Chondrocyte (in vitro differentiated cells): ENCODE measurements around the gene TMEM150C. TPM values are rescaled to one million over a fixed set of nuclear protein-coding genes. Genes with fewer than 3 reads are reported as not detected.

ENCODE experiments used
- DNase-seq: peaks from one replicate; pipeline ENCODE4 v3.0.0; 2021; ENCODE audit warnings: mixed read lengths, low spot score
- H3K27ac Mint-ChIP-seq: one replicate; pipeline ENCODE4 v1.8.0; 2021; ENCODE audit warnings: mild to moderate bottlenecking, moderate library complexity, mixed read lengths; ENCODE audit not compliant: unreplicated experiment
- H3K27me3 Mint-ChIP-seq: 2 replicates; pipeline ENCODE4 v1.8.0; 2021; ENCODE audit warnings: low read depth, mixed read lengths
- H3K36me3 Mint-ChIP-seq: 2 replicates; pipeline ENCODE4 v1.8.0; 2021; ENCODE audit warnings: low read depth, mixed read lengths
- H3K4me1 Mint-ChIP-seq: 2 replicates; pipeline ENCODE4 v1.8.0; 2021; ENCODE audit warnings: low read depth, mild to moderate bottlenecking, mixed read lengths
- H3K4me3 Mint-ChIP-seq: one replicate; pipeline ENCODE4 v1.8.0; 2021; ENCODE audit warnings: mild to moderate bottlenecking, moderate library complexity, mixed read lengths; ENCODE audit not compliant: unreplicated experiment
- H3K9me3 Mint-ChIP-seq: 2 replicates; pipeline ENCODE4 v1.8.0; 2021; ENCODE audit warnings: low read depth, mixed read lengths
- total RNA-seq: library from RNA; stranded (reverse); gene quantifications from 3 replicates; pipeline ENCODE4 v1.2.1, GENCODE V29; 2021
- TF ChIP-seq, protein P1 (sequence below): fragments of 200-600 bp; sonication (generic); IDR thresholded peaks from 2 replicates; pipeline ENCODE4 v1.5.0; 2021; ENCODE audit warnings: antibody characterized with exemption, mild to moderate bottlenecking, moderate library complexity

TMEM150C gene
- total RNA-seq, 1 donor from 2014 or later: 2.3 TPM

DNA sequence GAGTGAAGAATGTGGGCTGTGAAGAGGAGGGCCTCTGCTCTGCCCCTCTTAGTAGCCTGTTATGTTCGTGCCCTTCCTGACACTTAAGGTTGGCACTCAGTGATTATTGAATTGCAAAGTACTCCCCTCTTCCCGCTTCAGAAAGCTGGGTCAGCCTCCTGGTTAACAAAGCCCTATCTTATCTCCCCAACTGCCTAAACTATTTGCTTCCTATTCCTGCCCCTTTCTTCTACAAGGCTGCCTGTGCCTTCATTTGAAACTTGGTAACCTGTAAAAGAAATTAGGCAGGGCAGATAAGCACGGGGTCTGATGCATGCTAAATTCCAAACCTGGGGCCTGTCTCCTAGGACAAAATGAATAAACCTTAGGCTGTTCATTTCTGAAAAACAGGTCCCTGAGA lies 23.1 kb upstream of the TMEM150C start:
- Mint-ChIP-seq H3K4me3 (no peak overlapping the region), H3K27ac (no peak overlapping the region), H3K4me1 (no peaks in the 10 kb centered on the region), H3K9me3 (no peaks in the 10 kb centered on the region), H3K36me3 (no peaks in the 10 kb centered on the region), H3K27me3 (peaks cover 2% of the 10 kb centered on the region)
- TF ChIP-seq, protein P1, sequence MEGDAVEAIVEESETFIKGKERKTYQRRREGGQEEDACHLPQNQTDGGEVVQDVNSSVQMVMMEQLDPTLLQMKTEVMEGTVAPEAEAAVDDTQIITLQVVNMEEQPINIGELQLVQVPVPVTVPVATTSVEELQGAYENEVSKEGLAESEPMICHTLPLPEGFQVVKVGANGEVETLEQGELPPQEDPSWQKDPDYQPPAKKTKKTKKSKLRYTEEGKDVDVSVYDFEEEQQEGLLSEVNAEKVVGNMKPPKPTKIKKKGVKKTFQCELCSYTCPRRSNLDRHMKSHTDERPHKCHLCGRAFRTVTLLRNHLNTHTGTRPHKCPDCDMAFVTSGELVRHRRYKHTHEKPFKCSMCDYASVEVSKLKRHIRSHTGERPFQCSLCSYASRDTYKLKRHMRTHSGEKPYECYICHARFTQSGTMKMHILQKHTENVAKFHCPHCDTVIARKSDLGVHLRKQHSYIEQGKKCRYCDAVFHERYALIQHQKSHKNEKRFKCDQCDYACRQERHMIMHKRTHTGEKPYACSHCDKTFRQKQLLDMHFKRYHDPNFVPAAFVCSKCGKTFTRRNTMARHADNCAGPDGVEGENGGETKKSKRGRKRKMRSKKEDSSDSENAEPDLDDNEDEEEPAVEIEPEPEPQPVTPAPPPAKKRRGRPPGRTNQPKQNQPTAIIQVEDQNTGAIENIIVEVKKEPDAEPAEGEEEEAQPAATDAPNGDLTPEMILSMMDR: no peak
- DNase-seq: no peak

DNA sequence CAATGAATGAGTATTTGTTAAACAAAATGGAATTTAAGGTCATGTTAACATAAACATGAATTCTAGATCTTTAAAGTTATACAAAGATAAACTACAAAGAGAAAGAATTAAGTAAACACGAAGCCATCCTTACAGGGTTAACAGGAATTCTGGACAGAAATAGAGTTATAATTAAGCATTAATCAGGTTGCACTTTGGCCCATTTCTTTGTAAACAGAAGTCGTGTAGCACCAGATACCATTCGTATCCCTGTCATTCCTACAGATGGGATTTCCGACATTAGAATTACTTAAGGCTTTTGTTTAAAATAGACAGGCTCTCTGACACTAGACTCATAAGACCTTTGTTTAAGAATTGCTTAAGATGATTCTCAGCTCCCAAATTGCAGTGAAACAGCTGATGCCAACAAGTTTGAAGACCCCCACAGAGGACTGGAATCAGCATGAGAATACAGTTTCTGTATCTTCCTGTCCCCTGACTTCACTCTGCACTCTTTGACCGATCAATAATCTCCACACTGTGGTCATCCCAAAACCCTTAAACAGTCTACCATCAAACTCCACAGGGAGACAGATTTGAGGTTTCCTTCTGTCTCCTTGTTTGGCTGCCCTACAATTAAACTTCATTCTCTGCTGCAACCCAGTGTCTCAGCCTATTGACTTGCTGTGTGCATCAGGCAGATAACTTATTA lies 22.3 kb upstream of the TMEM150C start:
- Mint-ChIP-seq H3K4me3 (no peak overlapping the region), H3K27ac (no peak overlapping the region), H3K27me3 (peaks cover 2% of the 10 kb centered on the region), H3K4me1 (no peaks in the 10 kb centered on the region), H3K36me3 (no peaks in the 10 kb centered on the region), H3K9me3 (no peaks in the 10 kb centered on the region)
- no peak for DNase-seq
- TF ChIP-seq, protein P1: no peak

DNA sequence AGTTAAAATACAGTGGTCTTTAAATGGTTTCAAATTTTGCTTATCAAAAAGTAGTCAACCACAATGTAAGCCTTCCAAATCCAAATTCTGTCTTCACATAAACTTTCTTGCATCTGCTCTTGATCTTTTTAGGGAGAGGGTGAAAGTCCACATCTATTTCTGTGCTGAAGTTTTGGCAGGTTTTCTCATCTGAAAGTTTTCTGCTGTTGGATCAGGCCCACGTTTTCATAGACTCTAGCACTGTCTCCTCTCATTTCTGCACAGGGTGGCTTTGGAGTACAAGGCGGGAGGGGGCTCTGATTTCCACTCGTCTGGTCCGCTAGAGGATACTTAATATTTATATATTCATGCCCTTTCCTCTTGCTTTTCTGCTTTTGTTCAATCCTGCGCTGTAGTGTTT lies 18.1 kb upstream of the TMEM150C start:
- Mint-ChIP-seq H3K9me3 (no peaks in the 10 kb centered on the region), H3K27me3 (peaks cover under 1% of the 10 kb centered on the region), H3K27ac (no peak overlapping the region), H3K4me1 (no peaks in the 10 kb centered on the region), H3K36me3 (no peaks in the 10 kb centered on the region), H3K4me3 (no peak overlapping the region)
- TF ChIP-seq, protein P1: no peak
- DNase-seq: no peak

DNA sequence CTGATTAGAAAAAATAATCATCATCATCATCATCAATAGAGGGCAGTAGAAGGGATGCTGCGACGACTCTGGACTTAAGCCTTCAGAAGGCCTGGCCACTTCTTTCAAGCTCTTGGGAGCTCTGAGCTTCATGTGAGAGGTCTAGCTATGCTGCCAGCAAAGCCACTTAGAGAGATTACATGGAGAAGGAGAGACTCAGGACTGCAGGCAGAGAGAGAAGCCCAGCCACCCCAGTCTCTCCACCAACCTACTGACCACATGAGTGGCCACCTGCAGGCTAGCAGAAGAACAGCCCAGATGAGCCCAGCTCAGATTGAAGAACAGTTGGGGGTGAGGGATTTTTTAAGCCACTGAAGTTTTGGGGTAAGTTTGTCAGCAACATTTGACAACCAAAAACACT lies 17.1 kb upstream of the TMEM150C start:
- no peaks in the 10 kb centered on the region for H3K9me3 Mint-ChIP-seq
- no peaks in the 10 kb centered on the region for H3K4me1 Mint-ChIP-seq
- H3K27me3 Mint-ChIP-seq: no peaks in the 10 kb centered on the region
- H3K4me3 Mint-ChIP-seq: no peak overlapping the region
- no peak for DNase-seq
- TF ChIP-seq, protein P1: peak; percentile 30
- H3K36me3 Mint-ChIP-seq: no peaks in the 10 kb centered on the region
- H3K27ac Mint-ChIP-seq: no peak overlapping the region

DNA sequence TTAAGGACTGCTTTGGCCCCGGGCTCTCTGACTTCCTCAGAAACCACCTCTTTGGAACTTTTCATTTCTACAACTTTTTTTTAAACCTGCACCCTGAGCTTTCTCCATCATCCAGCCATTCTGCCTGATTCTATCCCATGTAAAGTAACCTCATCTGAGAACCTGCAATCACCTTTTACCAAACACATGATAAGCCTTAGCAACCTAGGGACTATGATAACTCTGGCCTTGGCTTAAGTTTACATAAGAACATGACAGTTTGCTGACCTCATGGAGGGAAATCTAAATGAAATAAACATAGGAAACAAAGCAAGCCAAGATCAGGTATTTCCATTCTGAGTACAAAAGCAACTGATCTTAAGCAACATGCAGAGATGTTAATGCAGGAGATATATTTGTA lies 15.7 kb upstream of the TMEM150C start:
- no peaks in the 10 kb centered on the region for H3K27me3 Mint-ChIP-seq
- TF ChIP-seq, protein P1: no peak
- H3K27ac Mint-ChIP-seq: no peak overlapping the region
- H3K4me1 Mint-ChIP-seq: no peaks in the 10 kb centered on the region
- no peaks in the 10 kb centered on the region for H3K36me3 Mint-ChIP-seq
- DNase-seq: no peak
- H3K9me3 Mint-ChIP-seq: no peaks in the 10 kb centered on the region
- H3K4me3 Mint-ChIP-seq: no peak overlapping the region
